HepG2 (cell line): ENCODE data around the gene TMEM125. TPM values are rescaled to one million over a fixed set of nuclear protein-coding genes. Genes with fewer than 3 reads are reported as not detected.

Experiments
- ATF2 ChIP-seq: sonication (generic); formaldehyde crosslinking; IDR thresholded peaks from 2 replicates; pipeline ENCODE4 v1.4.0; 2020; ENCODE audit warnings: missing genetic modification reagents
- ATRX ChIP-seq: sonication (generic); formaldehyde crosslinking; IDR thresholded peaks from 2 replicates; pipeline ENCODE4 v1.4.0; 2020; ENCODE audit warnings: missing genetic modification reagents, borderline replicate concordance
- DR1 ChIP-seq: sonication (generic); formaldehyde crosslinking; IDR thresholded peaks from 2 replicates; pipeline ENCODE4 v1.8.0; 2021; ENCODE audit warnings: mild to moderate bottlenecking, missing genetic modification reagents, inconsistent platforms
- FUBP1 ChIP-seq: sonication (generic); formaldehyde crosslinking; IDR thresholded peaks from 2 replicates; pipeline ENCODE4 v1.5.1; 2020; ENCODE audit warnings: missing genetic modification reagents, mild to moderate bottlenecking, borderline replicate concordance
- GABPA ChIP-seq, 2 experiments: IDR thresholded peaks; 2 replicates each; pipeline ENCODE4 v1.6.1; 2011 to 2016; ENCODE audit warnings: low read depth in 2 of 2, low read length in 1 of 2, missing biosample characterization in 1 of 2, missing genetic modification characterization in 1 of 2
- HOMEZ ChIP-seq: IDR thresholded peaks from 2 replicates; pipeline ENCODE4 v1.6.1; 2016; ENCODE audit warnings: low read depth
- SALL1 ChIP-seq: sonication (generic); formaldehyde crosslinking; IDR thresholded peaks from 2 replicates; pipeline ENCODE4 v1.8.0; 2022; ENCODE audit warnings: mild to moderate bottlenecking, missing genetic modification reagents
- SNAI1 ChIP-seq: sonication (generic); formaldehyde crosslinking; IDR thresholded peaks from 2 replicates; pipeline ENCODE4 v1.5.0; 2020; ENCODE audit warnings: mild to moderate bottlenecking, missing genetic modification reagents, borderline replicate concordance
- THRA ChIP-seq: sonication (generic); formaldehyde crosslinking; IDR thresholded peaks from 2 replicates; pipeline ENCODE4 v1.4.0; 2020; ENCODE audit warnings: missing genetic modification reagents, borderline replicate concordance
- USF2 ChIP-seq, 2 experiments: sonication (generic) in 1 of 2; formaldehyde crosslinking in 1 of 2; IDR thresholded peaks; 2 replicates each; pipeline versions ENCODE4 v1.5.1 to v1.6.1; 2011 to 2020; ENCODE audit warnings: borderline replicate concordance in 1 of 2, low read depth in 1 of 2, low read length in 1 of 2, mild to moderate bottlenecking in 1 of 2, missing genetic modification reagents in 1 of 2, moderate library complexity in 1 of 2
- ZBTB49 ChIP-seq: sonication (generic); formaldehyde crosslinking; IDR thresholded peaks from 2 replicates; pipeline ENCODE4 v1.4.0; 2020; ENCODE audit warnings: missing genetic modification reagents, borderline replicate concordance
- ZFP1 ChIP-seq: IDR thresholded peaks from 2 replicates; pipeline ENCODE4 v1.6.1; 2016
- ZNF20 ChIP-seq: sonication (generic); formaldehyde crosslinking; IDR thresholded peaks from 2 replicates; pipeline ENCODE4 v1.4.0; 2020; ENCODE audit warnings: mild to moderate bottlenecking, moderate library complexity, missing genetic modification reagents
- ZNF430 ChIP-seq: sonication (generic); formaldehyde crosslinking; IDR thresholded peaks from 2 replicates; pipeline ENCODE4 v1.9.0; 2021; ENCODE audit warnings: mild to moderate bottlenecking, missing genetic modification reagents
- ZNF576 ChIP-seq: sonication (generic); formaldehyde crosslinking; IDR thresholded peaks from 2 replicates; pipeline ENCODE4 v1.4.0; 2020; ENCODE audit warnings: mild to moderate bottlenecking, missing genetic modification reagents
- ZNF761 ChIP-seq: sonication (generic); formaldehyde crosslinking; conservative IDR thresholded peaks from 2 replicates; pipeline ENCODE4 v1.4.0; 2020; ENCODE audit warnings: mild to moderate bottlenecking, missing genetic modification reagents
- ZNF777 ChIP-seq: sonication (generic); formaldehyde crosslinking; IDR thresholded peaks from 2 replicates; pipeline ENCODE4 v1.4.0; 2020; ENCODE audit warnings: missing genetic modification reagents
- polyA plus RNA-seq, 8 experiments: library from polyadenylated mRNA; depleted of rRNA in 3 of 8; stranded (reverse) in 7 of 8; unstranded in 1 of 8; fragments of >200 nt; fragmentation: Illumina TruSeq in 4 of 8; extraction: Trizol in 4 of 8; gene quantifications; 2 replicates each; pipeline versions ENCODE4 v1.2.1 to v1.2.3, GENCODE V29; 2011 to 2016; ENCODE audit warnings: low read depth in 4 of 8, missing spikeins in 1 of 8, mixed read lengths in 1 of 8; ENCODE audit not compliant: insufficient read depth in 1 of 8
- total RNA-seq, 5 experiments: library from RNA; depleted of rRNA; stranded (reverse); fragments of >200 nt; fragmentation: Illumina TruSeq; extraction: Trizol; gene quantifications; 2 replicates each; pipeline ENCODE4 v1.2.3, GENCODE V29; 2016; ENCODE audit warnings: low read depth in 1 of 5

TMEM125 gene
- total and polyA plus RNA-seq, 2 of the 13 experiments (the other 11 are each of a cell fraction or from before 2014, with no cell fraction given) = 0.03 TPM; not detected in 1

GRCh38 chr1:43276673-43277072 is 6.9 kb downstream of the TMEM125 start (continued):
- TF ChIP-seq FUBP1 (CRISPR knock-in tag) (no peak), ZBTB49 (CRISPR knock-in tag) (no peak), ATF2 (no peak), HOMEZ (CRISPR knock-in tag) (no peak), DR1 (CRISPR knock-in tag) (no peak), USF2 (IDR thresholded peaks at IDR 0.05; ENCODE audit: low read depth, low read length) (no peak), USF2 (CRISPR knock-in tag; IDR thresholded peaks at IDR 0.05; ENCODE audit: borderline replicate concordance) (no peak), ZNF430 (no peak), ZNF20 (CRISPR knock-in tag) (no peak), ZNF576 (CRISPR knock-in tag) (no peak), SALL1 (CRISPR knock-in tag) (peak; percentile 62), ZNF777 (no peak), ZFP1 (no peak), GABPA (IDR thresholded peaks at IDR 0.05; ENCODE audit: low read depth, low read length) (no peak), GABPA (CRISPR knock-in tag; IDR thresholded peaks at IDR 0.05; ENCODE audit: low read depth) (no peak), ATRX (CRISPR knock-in tag) (no peak), SNAI1 (CRISPR knock-in tag) (no peak), THRA (CRISPR knock-in tag) (peak; percentile 63; the same call in 1 of the 2 replicates), ZNF761 (CRISPR knock-in tag) (no peak)
